Mesendoderm (in vitro differentiated cells): ENCODE results near the gene ERC1.

Experiments
- DNase-seq: peaks from one replicate; pipeline ENCODE4 v3.0.0; 2013
- H2AK5ac ChIP-seq: 2 replicates; pipeline ENCODE4 v1.6.1; 2013; ENCODE audit warnings: low read length, inconsistent platforms
- H2BK120ac ChIP-seq: 2 replicates; pipeline ENCODE4 v1.6.1; 2013; ENCODE audit warnings: low read depth, mild to moderate bottlenecking, low read length, moderate library complexity, mixed read lengths
- H2BK15ac ChIP-seq: replicated peaks from 2 replicates; pipeline ENCODE4 v1.6.1; 2013; ENCODE audit warnings: low read depth, mild to moderate bottlenecking, moderate library complexity
- H2BK5ac ChIP-seq: 2 replicates; pipeline ENCODE4 v1.6.1; 2013; ENCODE audit warnings: low read length, inconsistent platforms
- H3K18ac ChIP-seq: 2 replicates; pipeline ENCODE4 v1.6.1; 2013; ENCODE audit warnings: mild to moderate bottlenecking, low read length, mixed read lengths
- H3K23ac ChIP-seq: one replicate; pipeline ENCODE4 v1.6.1; 2013; ENCODE audit warnings: low read length
- H3K27ac ChIP-seq: 2 replicates; pipeline ENCODE4 v1.5.1; 2013; ENCODE audit warnings: low read depth, mild to moderate bottlenecking, inconsistent platforms, low read length, moderate library complexity
- H3K27me3 ChIP-seq: 2 replicates; pipeline ENCODE4 v1.6.1; 2013; ENCODE audit warnings: low read length, control low read depth, mild to moderate bottlenecking, inconsistent platforms; ENCODE audit not compliant: insufficient read depth, poor library complexity
- H3K36me3 ChIP-seq: 2 replicates; pipeline ENCODE4 v1.6.1; 2013; ENCODE audit warnings: low read length, inconsistent platforms; ENCODE audit not compliant: control insufficient read depth, insufficient read depth
- H3K4ac ChIP-seq: one replicate; pipeline ENCODE4 v1.6.1; 2013; ENCODE audit warnings: low read depth, mild to moderate bottlenecking, low read length, moderate library complexity
- H3K4me1 ChIP-seq: 2 replicates; pipeline ENCODE4 v1.6.1; 2013; ENCODE audit warnings: low read depth, low read length, inconsistent platforms; ENCODE audit not compliant: control insufficient read depth
- H3K4me2 ChIP-seq: 2 replicates; pipeline ENCODE4 v1.6.1; 2013; ENCODE audit warnings: low read length
- H3K4me3 ChIP-seq: 2 replicates; pipeline ENCODE4 v1.5.1; 2013; ENCODE audit warnings: mild to moderate bottlenecking, low read length
- H3K56ac ChIP-seq: one replicate; pipeline ENCODE4 v1.6.1; 2013; ENCODE audit warnings: low read length
- H3K79me1 ChIP-seq: 2 replicates; pipeline ENCODE4 v1.6.1; 2013; ENCODE audit warnings: low read length, inconsistent platforms
- H3K79me2 ChIP-seq: 2 replicates; pipeline ENCODE4 v1.6.1; 2013; ENCODE audit warnings: mild to moderate bottlenecking, low read length; ENCODE audit not compliant: control insufficient read depth, insufficient read depth
- H3K9ac ChIP-seq: 2 replicates; pipeline ENCODE4 v1.6.1; 2013; ENCODE audit warnings: low read length, inconsistent platforms
- H4K5ac ChIP-seq: one replicate; pipeline ENCODE4 v1.6.1; 2013; ENCODE audit warnings: low read length
- H4K8ac ChIP-seq: one replicate; pipeline ENCODE4 v1.6.1; 2013; ENCODE audit warnings: low read depth, mild to moderate bottlenecking, control low read depth, low read length, moderate library complexity
- WGBS: extraction: QIAGEN DNeasy Blood & Tissue Kit; methylation state at CpG from one replicate; pipeline ENCODE4 v1.1.7; 2013; ENCODE audit warnings: low lambda C conversion rate, missing lambda C conversion rate; ENCODE audit not compliant: insufficient coverage; ENCODE audit errors: extremely low coverage; 5-methylcytosine and 5-hydroxymethylcytosine counted together

Gene ERC1

GRCh38 chr12:1422604-1423315 is 431.7 kb downstream of the ERC1 start:
- Histone ChIP-seq H3K4me3 (no peak overlapping the region), H3K36me3 (no peaks in the 10 kb centered on the region), H3K79me1 (no peaks in the 10 kb centered on the region), H2BK120ac (no peak overlapping the region), H3K56ac (no peak overlapping the region), H3K27me3 (no peaks in the 10 kb centered on the region), H3K4me2 (no peak overlapping the region), H4K8ac (no peak overlapping the region), H3K4me1 (no peaks in the 10 kb centered on the region), H3K79me2 (no peaks in the 10 kb centered on the region), H4K5ac (no peak overlapping the region), H2AK5ac (no peak overlapping the region), H3K9ac (no peak overlapping the region), H2BK15ac (no peak overlapping the region), H3K4ac (no peak overlapping the region), H3K23ac (no peak overlapping the region), H3K18ac (no peak overlapping the region), H3K27ac (no peak overlapping the region), H2BK5ac (no peak overlapping the region)
- no CpG with 5 or more reads among the region's 4 CpGs for WGBS
- DNase-seq: no peak

- H3K4me1 ChIP-seq: no peaks in the 10 kb centered on the region
- no peak overlapping the region for H3K4me3 ChIP-seq
- H4K5ac ChIP-seq: no peak overlapping the region
- no peak overlapping the region for H3K23ac ChIP-seq
- H3K36me3 ChIP-seq: no peaks in the 10 kb centered on the region
- no peak overlapping the region for H4K8ac ChIP-seq
- H3K4ac ChIP-seq: no peak overlapping the region
- no peak overlapping the region for H3K56ac ChIP-seq
- H2AK5ac ChIP-seq: no peak overlapping the region
- H2BK15ac ChIP-seq: no peak overlapping the region
- H3K18ac ChIP-seq: no peak overlapping the region
- no peak overlapping the region for H2BK120ac ChIP-seq
- no peak for DNase-seq
- no CpG with 5 or more reads among the region's 4 CpGs for WGBS
- no peaks in the 10 kb centered on the region for H3K79me2 ChIP-seq
- no peaks in the 10 kb centered on the region for H3K27me3 ChIP-seq
- no peak overlapping the region for H3K4me2 ChIP-seq
- no peak overlapping the region for H3K27ac ChIP-seq
- no peak overlapping the region for H3K9ac ChIP-seq
- no peak overlapping the region for H2BK5ac ChIP-seq
- no peaks in the 10 kb centered on the region for H3K79me1 ChIP-seq
Observed at GRCh38 chr12:1424674-1425395, 433.8 kb downstream of the ERC1 start.

GRCh38 chr12:1425396-1425729 is 434.3 kb downstream of the ERC1 start:
- Histone ChIP-seq H4K5ac (no peak overlapping the region), H2AK5ac (no peak overlapping the region), H3K4me2 (no peak overlapping the region), H3K4me3 (no peak overlapping the region), H2BK5ac (no peak overlapping the region), H3K18ac (no peak overlapping the region), H3K27me3 (no peaks in the 10 kb centered on the region), H3K79me1 (no peaks in the 10 kb centered on the region), H3K23ac (no peak overlapping the region), H2BK120ac (no peak overlapping the region), H3K27ac (no peak overlapping the region), H3K4me1 (no peaks in the 10 kb centered on the region), H3K56ac (no peak overlapping the region), H4K8ac (no peak overlapping the region), H3K4ac (no peak overlapping the region), H2BK15ac (no peak overlapping the region), H3K9ac (no peak overlapping the region), H3K36me3 (no peaks in the 10 kb centered on the region), H3K79me2 (no peaks in the 10 kb centered on the region)
- no peak for DNase-seq
- WGBS: no CpG with 5 or more reads among the region's 3 CpGs

- no peaks in the 10 kb centered on the region for H3K79me1 ChIP-seq
- no peak overlapping the region for H3K27ac ChIP-seq
- no peak overlapping the region for H2AK5ac ChIP-seq
- no peak for DNase-seq
- H3K4me1 ChIP-seq: no peaks in the 10 kb centered on the region
- no peak overlapping the region for H4K8ac ChIP-seq
- H3K9ac ChIP-seq: no peak overlapping the region
- H3K56ac ChIP-seq: no peak overlapping the region
- H3K36me3 ChIP-seq: no peaks in the 10 kb centered on the region
- H3K4ac ChIP-seq: no peak overlapping the region
- WGBS: no CpG with 5 or more reads among the region's 5 CpGs
- no peak overlapping the region for H2BK5ac ChIP-seq
- H3K4me3 ChIP-seq: no peak overlapping the region
- H2BK15ac ChIP-seq: no peak overlapping the region
- no peak overlapping the region for H3K18ac ChIP-seq
- no peak overlapping the region for H4K5ac ChIP-seq
- no peaks in the 10 kb centered on the region for H3K27me3 ChIP-seq
- no peak overlapping the region for H3K4me2 ChIP-seq
- no peaks in the 10 kb centered on the region for H3K79me2 ChIP-seq
- H3K23ac ChIP-seq: no peak overlapping the region
- no peak overlapping the region for H2BK120ac ChIP-seq
Observed at GRCh38 chr12:1428671-1429070, 437.6 kb downstream of the ERC1 start.

- Histone ChIP-seq H4K5ac (no peak overlapping the region), H3K36me3 (no peaks in the 10 kb centered on the region), H2BK5ac (no peak overlapping the region), H3K23ac (no peak overlapping the region), H2BK120ac (no peak overlapping the region), H3K9ac (no peak overlapping the region), H3K79me2 (no peaks in the 10 kb centered on the region), H3K4me2 (no peak overlapping the region), H3K4me3 (no peak overlapping the region), H3K56ac (no peak overlapping the region), H3K18ac (no peak overlapping the region), H4K8ac (no peak overlapping the region), H3K79me1 (no peaks in the 10 kb centered on the region), H3K4ac (no peak overlapping the region), H2AK5ac (no peak overlapping the region), H3K27me3 (no peaks in the 10 kb centered on the region), H2BK15ac (no peak overlapping the region), H3K4me1 (no peaks in the 10 kb centered on the region), H3K27ac (no peak overlapping the region)
- DNase-seq: no peak
- WGBS: no CpG with 5 or more reads among the region's 4 CpGs
Observed at GRCh38 chr12:1429980-1430379, 439.0 kb downstream of the ERC1 start.
